K562 (cell line): ENCODE data around the gene PRR36. TPM values are rescaled to one million over a fixed set of nuclear protein-coding genes. Genes with fewer than 3 reads are reported as not detected.

ENCODE experiments used
- CHD1 ChIP-seq: fragments of 200-600 bp; sonication (generic); IDR thresholded peaks from one replicate; pipeline ENCODE4 v1.6.1; 2012; ENCODE audit warnings: mild to moderate bottlenecking, moderate library complexity, low read length, inconsistent platforms
- CTBP1 ChIP-seq: fragments of 450-650 bp; IDR thresholded peaks from 2 replicates; pipeline ENCODE4 v1.6.1; 2016; ENCODE audit warnings: borderline replicate concordance
- CXXC5 ChIP-seq: fragments of 250-450 bp; sonication (Bioruptor Pico); IDR thresholded peaks from 2 replicates; pipeline ENCODE4 v1.8.0; 2022; ENCODE audit warnings: inconsistent platforms, mild to moderate bottlenecking, moderate library complexity
- DMBX1 ChIP-seq: fragments of 250-450 bp; sonication (Bioruptor Pico); IDR thresholded peaks from 2 replicates; pipeline ENCODE4 v1.8.0; 2022; ENCODE audit warnings: inconsistent platforms, mild to moderate bottlenecking, moderate library complexity, borderline replicate concordance
- DPF2 ChIP-seq: fragments of 450-650 bp; IDR thresholded peaks from 2 replicates; pipeline ENCODE4 v1.6.1; 2016
- FIP1L1 ChIP-seq: fragments of 200-400 bp; formaldehyde crosslinking; IDR thresholded peaks from 2 replicates; pipeline ENCODE4 v1.6.1; 2018; ENCODE audit warnings: mild to moderate bottlenecking, low read depth, low read length; ENCODE audit not compliant: poor library complexity, severe bottlenecking
- KLF16 ChIP-seq: IDR thresholded peaks from 2 replicates; pipeline ENCODE4 v1.6.1; 2016; ENCODE audit warnings: antibody characterized with exemption
- MBD2 ChIP-seq: sonication (generic); IDR thresholded peaks from 2 replicates; pipeline ENCODE4 v1.6.1; 2016; ENCODE audit warnings: low read depth, borderline replicate concordance
- MTA3 ChIP-seq: fragments of 450-650 bp; formaldehyde crosslinking; IDR thresholded peaks from 2 replicates; pipeline ENCODE4 v1.6.1; 2017; ENCODE audit warnings: mild to moderate bottlenecking, borderline replicate concordance
- RBFOX2 ChIP-seq: fragments of 200-400 bp; formaldehyde crosslinking; IDR thresholded peaks from 2 replicates; pipeline ENCODE4 v1.6.1; 2017; ENCODE audit warnings: low read depth, mild to moderate bottlenecking, low read length, moderate library complexity
- SAFB ChIP-seq: fragments of 200-400 bp; formaldehyde crosslinking; IDR thresholded peaks from 2 replicates; pipeline ENCODE4 v1.6.1; 2017; ENCODE audit warnings: low read depth, low read length, borderline replicate concordance
- ZEB2 ChIP-seq: fragments of 450-650 bp; IDR thresholded peaks from 2 replicates; pipeline ENCODE4 v1.6.1; 2016
- polyA plus RNA-seq, 8 experiments: library from polyadenylated mRNA; depleted of rRNA in 4 of 8; stranded (reverse) in 5 of 8; unstranded in 3 of 8; fragments of >200 nt; fragmentation: Nextera tagmentation in 2 of 8; fragmentation: Illumina TruSeq in 1 of 8; extraction: Ambion mirVana in 2 of 8; extraction: Trizol in 1 of 8; gene quantifications; 2 replicates each; pipeline versions ENCODE4 v1.2.1 to v1.2.3, GENCODE V29; 2011 to 2014; ENCODE audit warnings: inconsistent platforms in 1 of 8, missing spikeins in 1 of 8
- total RNA-seq, 7 experiments: library from RNA; depleted of rRNA in 6 of 7; stranded (reverse); fragments of >200 nt in 6 of 7; fragmentation: Illumina TruSeq in 2 of 7; extraction: Trizol in 2 of 7; gene quantifications; 2 replicates each; pipeline versions ENCODE4 v1.2.1 to v1.2.3, GENCODE V29; 2011 to 2021; ENCODE audit warnings: low replicate concordance in 1 of 7
- TF ChIP-seq, protein P1 (sequence below), 2 experiments: fragments of 450-650 bp in 1 of 2; sonication (generic) in 1 of 2; formaldehyde crosslinking in 1 of 2; IDR thresholded peaks in 1 of 2; conservative IDR thresholded peaks in 1 of 2; 2 replicates each; pipeline versions ENCODE4 v1.6.1 to v1.8.1; 2016 to 2023; ENCODE audit warnings: mild to moderate bottlenecking in 2 of 2, moderate library complexity in 2 of 2, inconsistent platforms in 1 of 2, missing genetic modification reagents in 1 of 2
- TF ChIP-seq, protein P2 (sequence below), 2 experiments: IDR thresholded peaks; 2 replicates each; pipeline ENCODE4 v1.6.1; 2011; ENCODE audit warnings: borderline replicate concordance in 1 of 2, control low read depth in 1 of 2, low read depth in 1 of 2, low read length in 1 of 2, mild to moderate bottlenecking in 1 of 2, mixed read lengths in 1 of 2, moderate library complexity in 1 of 2; ENCODE audit not compliant: insufficient read depth in 1 of 2, insufficient read length in 1 of 2, poor library complexity in 1 of 2, severe bottlenecking in 1 of 2; ENCODE audit errors: extremely low read depth in 1 of 2
- TF ChIP-seq, protein P3 (sequence below): fragments of 250-450 bp; sonication (Bioruptor Pico); IDR thresholded peaks from 2 replicates; pipeline ENCODE4 v1.4.0; 2020
- TF ChIP-seq, protein P4 (sequence below), 2 experiments: IDR thresholded peaks; 2 replicates each; pipeline ENCODE4 v1.6.1; 2012; ENCODE audit warnings: improper control_type of control experiment in 2 of 2, low read depth in 2 of 2, low read length in 2 of 2, borderline replicate concordance in 1 of 2

Gene PRR36
- total and polyA plus RNA-seq, 9 of the 15 experiments (the other 6 are each of a cell fraction or from before 2014, with no cell fraction given): 0.05 to 0.42 (median 0.06) TPM; not detected in 6

DNA sequence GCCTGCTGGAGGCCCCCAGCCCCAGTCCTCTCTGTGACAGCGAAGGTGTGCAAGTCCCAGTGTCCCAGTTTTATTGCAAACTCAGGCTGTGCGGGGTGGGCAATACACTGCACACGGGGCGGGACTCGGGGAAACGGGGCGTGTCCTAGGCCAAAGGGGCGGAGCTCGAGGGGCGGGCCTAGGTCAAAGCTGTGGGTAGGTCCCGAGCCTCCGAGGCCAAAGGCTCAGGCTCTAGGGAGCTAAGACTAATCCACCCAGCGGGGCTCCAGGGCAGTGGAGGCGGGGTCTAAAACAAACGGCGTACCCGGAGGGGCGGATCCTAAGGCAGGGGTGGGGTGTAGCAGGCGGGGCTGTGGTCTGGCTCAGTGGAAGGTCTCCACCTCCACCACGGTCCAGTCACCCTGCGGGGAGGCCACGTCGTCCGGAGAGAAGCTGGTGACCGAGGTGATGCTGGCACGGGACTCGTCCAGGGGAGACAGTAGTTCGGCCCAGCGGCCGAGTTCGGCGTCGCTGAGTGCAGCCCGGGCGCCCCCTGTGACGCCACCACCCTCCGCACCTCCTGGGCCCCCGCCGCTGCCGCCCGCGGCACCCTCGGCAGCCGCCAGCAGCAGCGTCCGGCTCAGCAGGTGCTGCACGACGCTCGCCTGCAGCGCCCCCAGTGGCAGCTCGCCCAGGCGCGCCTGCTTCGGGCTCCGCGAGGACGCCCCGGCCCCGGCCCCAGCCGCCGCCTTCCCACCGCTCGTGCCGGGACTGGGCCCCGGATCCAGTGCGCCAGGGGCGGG lies 5.3 kb downstream of the PRR36 start (continued):
- TF ChIP-seq, protein P1, sequence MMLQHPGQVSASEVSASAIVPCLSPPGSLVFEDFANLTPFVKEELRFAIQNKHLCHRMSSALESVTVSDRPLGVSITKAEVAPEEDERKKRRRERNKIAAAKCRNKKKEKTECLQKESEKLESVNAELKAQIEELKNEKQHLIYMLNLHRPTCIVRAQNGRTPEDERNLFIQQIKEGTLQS (IDR thresholded peaks at IDR 0.05): no peak
- TF ChIP-seq, protein P1 (CRISPR knock-in tag; conservative IDR thresholded peaks at IDR 0.05): 0 out of 2 replicates have a peak, but pooled peaks have one; percentile 31
- TF ChIP-seq MTA3 (peak; percentile 75; the same call in 1 of the 2 replicates), CXXC5 (CRISPR knock-in tag) (peak; percentile 90), RBFOX2 (peak; percentile 46), FIP1L1 (no peak), KLF16 (no peak), CHD1 (peak; percentile 35), CTBP1 (peak; percentile 96), DMBX1 (CRISPR knock-in tag) (no peak), MBD2 (no peak; the same call in 1 of the 2 replicates), DPF2 (peak; percentile 60; the same call in 1 of the 2 replicates), SAFB (no peak), ZEB2 (peak; percentile 59; the same call in 1 of the 2 replicates)
- TF ChIP-seq, protein P2, sequence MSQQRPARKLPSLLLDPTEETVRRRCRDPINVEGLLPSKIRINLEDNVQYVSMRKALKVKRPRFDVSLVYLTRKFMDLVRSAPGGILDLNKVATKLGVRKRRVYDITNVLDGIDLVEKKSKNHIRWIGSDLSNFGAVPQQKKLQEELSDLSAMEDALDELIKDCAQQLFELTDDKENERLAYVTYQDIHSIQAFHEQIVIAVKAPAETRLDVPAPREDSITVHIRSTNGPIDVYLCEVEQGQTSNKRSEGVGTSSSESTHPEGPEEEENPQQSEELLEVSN (IDR thresholded peaks at IDR 0.05; ENCODE audit: borderline replicate concordance in 1 of 2, extremely low read depth in 1 of 2, insufficient read depth in 1 of 2, insufficient read length in 1 of 2, low read depth in 1 of 2, low read length in 1 of 2, poor library complexity in 1 of 2, severe bottlenecking in 1 of 2): peak; percentile 70 to 96
- TF ChIP-seq, protein P3, sequence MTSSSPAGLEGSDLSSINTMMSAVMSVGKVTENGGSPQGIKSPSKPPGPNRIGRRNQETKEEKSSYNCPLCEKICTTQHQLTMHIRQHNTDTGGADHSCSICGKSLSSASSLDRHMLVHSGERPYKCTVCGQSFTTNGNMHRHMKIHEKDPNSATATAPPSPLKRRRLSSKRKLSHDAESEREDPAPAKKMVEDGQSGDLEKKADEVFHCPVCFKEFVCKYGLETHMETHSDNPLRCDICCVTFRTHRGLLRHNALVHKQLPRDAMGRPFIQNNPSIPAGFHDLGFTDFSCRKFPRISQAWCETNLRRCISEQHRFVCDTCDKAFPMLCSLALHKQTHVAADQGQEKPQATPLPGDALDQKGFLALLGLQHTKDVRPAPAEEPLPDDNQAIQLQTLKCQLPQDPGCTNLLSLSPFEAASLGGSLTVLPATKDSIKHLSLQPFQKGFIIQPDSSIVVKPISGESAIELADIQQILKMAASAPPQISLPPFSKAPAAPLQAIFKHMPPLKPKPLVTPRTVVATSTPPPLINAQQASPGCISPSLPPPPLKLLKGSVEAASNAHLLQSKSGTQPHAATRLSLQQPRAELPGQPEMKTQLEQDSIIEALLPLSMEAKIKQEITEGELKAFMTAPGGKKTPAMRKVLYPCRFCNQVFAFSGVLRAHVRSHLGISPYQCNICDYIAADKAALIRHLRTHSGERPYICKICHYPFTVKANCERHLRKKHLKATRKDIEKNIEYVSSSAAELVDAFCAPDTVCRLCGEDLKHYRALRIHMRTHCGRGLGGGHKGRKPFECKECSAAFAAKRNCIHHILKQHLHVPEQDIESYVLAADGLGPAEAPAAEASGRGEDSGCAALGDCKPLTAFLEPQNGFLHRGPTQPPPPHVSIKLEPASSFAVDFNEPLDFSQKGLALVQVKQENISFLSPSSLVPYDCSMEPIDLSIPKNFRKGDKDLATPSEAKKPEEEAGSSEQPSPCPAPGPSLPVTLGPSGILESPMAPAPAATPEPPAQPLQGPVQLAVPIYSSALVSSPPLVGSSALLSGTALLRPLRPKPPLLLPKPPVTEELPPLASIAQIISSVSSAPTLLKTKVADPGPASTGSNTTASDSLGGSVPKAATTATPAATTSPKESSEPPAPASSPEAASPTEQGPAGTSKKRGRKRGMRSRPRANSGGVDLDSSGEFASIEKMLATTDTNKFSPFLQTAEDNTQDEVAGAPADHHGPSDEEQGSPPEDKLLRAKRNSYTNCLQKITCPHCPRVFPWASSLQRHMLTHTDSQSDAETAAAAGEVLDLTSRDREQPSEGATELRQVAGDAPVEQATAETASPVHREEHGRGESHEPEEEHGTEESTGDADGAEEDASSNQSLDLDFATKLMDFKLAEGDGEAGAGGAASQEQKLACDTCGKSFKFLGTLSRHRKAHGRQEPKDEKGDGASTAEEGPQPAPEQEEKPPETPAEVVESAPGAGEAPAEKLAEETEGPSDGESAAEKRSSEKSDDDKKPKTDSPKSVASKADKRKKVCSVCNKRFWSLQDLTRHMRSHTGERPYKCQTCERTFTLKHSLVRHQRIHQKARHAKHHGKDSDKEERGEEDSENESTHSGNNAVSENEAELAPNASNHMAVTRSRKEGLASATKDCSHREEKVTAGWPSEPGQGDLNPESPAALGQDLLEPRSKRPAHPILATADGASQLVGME (CRISPR knock-in tag): 0 out of 2 replicates have a peak, but pooled peaks have one; percentile 40
- TF ChIP-seq, protein P4, sequence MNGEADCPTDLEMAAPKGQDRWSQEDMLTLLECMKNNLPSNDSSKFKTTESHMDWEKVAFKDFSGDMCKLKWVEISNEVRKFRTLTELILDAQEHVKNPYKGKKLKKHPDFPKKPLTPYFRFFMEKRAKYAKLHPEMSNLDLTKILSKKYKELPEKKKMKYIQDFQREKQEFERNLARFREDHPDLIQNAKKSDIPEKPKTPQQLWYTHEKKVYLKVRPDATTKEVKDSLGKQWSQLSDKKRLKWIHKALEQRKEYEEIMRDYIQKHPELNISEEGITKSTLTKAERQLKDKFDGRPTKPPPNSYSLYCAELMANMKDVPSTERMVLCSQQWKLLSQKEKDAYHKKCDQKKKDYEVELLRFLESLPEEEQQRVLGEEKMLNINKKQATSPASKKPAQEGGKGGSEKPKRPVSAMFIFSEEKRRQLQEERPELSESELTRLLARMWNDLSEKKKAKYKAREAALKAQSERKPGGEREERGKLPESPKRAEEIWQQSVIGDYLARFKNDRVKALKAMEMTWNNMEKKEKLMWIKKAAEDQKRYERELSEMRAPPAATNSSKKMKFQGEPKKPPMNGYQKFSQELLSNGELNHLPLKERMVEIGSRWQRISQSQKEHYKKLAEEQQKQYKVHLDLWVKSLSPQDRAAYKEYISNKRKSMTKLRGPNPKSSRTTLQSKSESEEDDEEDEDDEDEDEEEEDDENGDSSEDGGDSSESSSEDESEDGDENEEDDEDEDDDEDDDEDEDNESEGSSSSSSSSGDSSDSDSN (IDR thresholded peaks at IDR 0.05; ENCODE audit: borderline replicate concordance in 1 of 2, low read depth in 2 of 2, low read length in 2 of 2): peak; percentile 82 to 94; a peak in 3 of 4 replicates
